Natural killer cell (primary cell): ENCODE data around the gene FUBP3. TPM values are rescaled to one million over a fixed set of nuclear protein-coding genes. Genes with fewer than 3 reads are reported as not detected.

Source experiments
- ATAC-seq, 3 donors: fragments of 150-1000 bp in 2 of 3; fragments of 200-7000 bp in 1 of 3; cut with Tn5 transposase; 1 replicate in 1 of 3; 2 replicates in 2 of 3; pipeline ENCODE4 v1.10.0; 2021; ENCODE audit warnings: mild to moderate bottlenecking in 2 of 3, moderate library complexity in 2 of 3
- DNase-seq, 2 donors: peaks; one replicate each; pipeline versions ENCODE4 v3.0.0 to v3.0.0-alpha.2; 2013 to 2021; ENCODE audit warnings: mixed read lengths in 1 of 2
- H3K27ac ChIP-seq: one replicate; pipeline ENCODE4 v1.5.1; 2013; ENCODE audit warnings: mild to moderate bottlenecking, low read length
- H3K27me3 ChIP-seq: one replicate; pipeline ENCODE4 v1.6.1; 2013; ENCODE audit warnings: low read length; ENCODE audit not compliant: control insufficient read depth, insufficient read depth
- H3K36me3 ChIP-seq: one replicate; pipeline ENCODE4 v1.6.1; 2013; ENCODE audit warnings: low read length; ENCODE audit not compliant: control insufficient read depth, insufficient read depth
- H3K4me1 ChIP-seq: one replicate; pipeline ENCODE4 v1.6.1; 2013; ENCODE audit warnings: low read length; ENCODE audit not compliant: control insufficient read depth, insufficient read depth
- H3K4me3 ChIP-seq: one replicate; pipeline ENCODE4 v1.5.1; 2013; ENCODE audit warnings: low read length
- H3K9me3 ChIP-seq: one replicate; pipeline ENCODE4 v1.6.1; 2013; ENCODE audit warnings: low read length; ENCODE audit not compliant: control insufficient read depth, insufficient read depth
- H3K27ac Mint-ChIP-seq, 2 donors: one replicate each; pipeline ENCODE4 v1.8.0; 2022; ENCODE audit warnings: mild to moderate bottlenecking in 2 of 2, mixed read lengths in 2 of 2, moderate library complexity in 1 of 2
- H3K27me3 Mint-ChIP-seq, 2 donors: one replicate each; pipeline ENCODE4 v1.8.0; 2022; ENCODE audit warnings: low read depth in 2 of 2, mixed read lengths in 2 of 2
- H3K36me3 Mint-ChIP-seq: one replicate; pipeline ENCODE4 v1.8.0; 2022; ENCODE audit warnings: mixed read lengths
- H3K4me1 Mint-ChIP-seq, 2 donors: one replicate each; pipeline ENCODE4 v1.8.0; 2022; ENCODE audit warnings: mixed read lengths in 2 of 2
- H3K4me3 Mint-ChIP-seq: one replicate; pipeline ENCODE4 v1.8.0; 2022; ENCODE audit warnings: mild to moderate bottlenecking, moderate library complexity, mixed read lengths
- H3K9me3 Mint-ChIP-seq, 2 donors: one replicate each; pipeline ENCODE4 v1.8.0; 2022; ENCODE audit warnings: mixed read lengths in 2 of 2
- whole genome bisulfite sequencing: methylation state at CpG from one replicate; pipeline ENCODE4 v1.1.7; 2013; ENCODE audit warnings: missing lambda C conversion rate; ENCODE audit not compliant: insufficient coverage; 5-methylcytosine and 5-hydroxymethylcytosine counted together
- intact Hi-C: fragments of 100-400 bp; cut with micrococcal nuclease; formaldehyde crosslinking; loops from one replicate; pipeline ENCODE4 v1.14.2; 2022
- total RNA-seq, 4 donors: library from RNA; stranded (reverse); fragments of 120-200 nt in 1 of 4; gene quantifications; one replicate each; pipeline versions ENCODE4 v1.2.3 to v1.2.4, GENCODE V29; 2013 to 2022
- TF ChIP-seq, protein P1 (sequence below): fragments of 200-600 bp; IDR thresholded peaks from one replicate; pipeline ENCODE4 v1.8.0; 2022; ENCODE audit warnings: antibody characterized with exemption

Gene FUBP3
- total RNA-seq, 3 donors from 2014 or later (not counting 1 experiment from before 2014, with no cell fraction given): 40.8 to 45.2 (median 41.3) TPM

DNA sequence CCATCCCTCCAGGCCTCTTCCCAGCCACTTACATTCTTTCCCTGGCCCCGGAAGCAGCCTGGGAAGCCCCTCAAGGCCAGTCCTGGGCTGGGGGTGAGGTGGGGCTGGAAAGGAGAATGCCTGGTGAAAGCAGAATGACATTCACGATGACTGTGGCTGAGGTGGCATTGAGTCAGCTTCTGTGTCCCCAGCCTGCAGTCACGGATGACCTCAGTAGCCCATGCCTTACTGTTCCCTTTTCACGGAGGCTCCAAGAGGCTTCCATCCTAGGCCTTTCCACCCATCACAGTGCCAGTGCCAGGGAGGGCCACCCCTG lies 87.7 kb downstream of the FUBP3 start:
- peaks cover 13% of the 10 kb centered on the region for H3K4me1 ChIP-seq
- WGBS: 58% methylated on average over 4 of the region's 4 CpGs
- H3K9me3 Mint-ChIP-seq: no peaks in the 10 kb centered on the region
- ATAC-seq (no peak), DNase-seq (no peak)
- peaks cover 27 to 40% of the 10 kb centered on the region in 2 donors for H3K27me3 Mint-ChIP-seq
- peaks cover 36% of the 10 kb centered on the region for H3K27me3 ChIP-seq
- no peaks in the 10 kb centered on the region for H3K9me3 ChIP-seq
- H3K27ac Mint-ChIP-seq: no peak overlapping the region
- H3K36me3 ChIP-seq: no peaks in the 10 kb centered on the region
- no peak overlapping the region for H3K27ac ChIP-seq
- H3K4me1 Mint-ChIP-seq: peaks cover 6 to 12% of the 10 kb centered on the region in 2 donors
- H3K4me3 Mint-ChIP-seq: no peak overlapping the region
- TF ChIP-seq, protein P1, sequence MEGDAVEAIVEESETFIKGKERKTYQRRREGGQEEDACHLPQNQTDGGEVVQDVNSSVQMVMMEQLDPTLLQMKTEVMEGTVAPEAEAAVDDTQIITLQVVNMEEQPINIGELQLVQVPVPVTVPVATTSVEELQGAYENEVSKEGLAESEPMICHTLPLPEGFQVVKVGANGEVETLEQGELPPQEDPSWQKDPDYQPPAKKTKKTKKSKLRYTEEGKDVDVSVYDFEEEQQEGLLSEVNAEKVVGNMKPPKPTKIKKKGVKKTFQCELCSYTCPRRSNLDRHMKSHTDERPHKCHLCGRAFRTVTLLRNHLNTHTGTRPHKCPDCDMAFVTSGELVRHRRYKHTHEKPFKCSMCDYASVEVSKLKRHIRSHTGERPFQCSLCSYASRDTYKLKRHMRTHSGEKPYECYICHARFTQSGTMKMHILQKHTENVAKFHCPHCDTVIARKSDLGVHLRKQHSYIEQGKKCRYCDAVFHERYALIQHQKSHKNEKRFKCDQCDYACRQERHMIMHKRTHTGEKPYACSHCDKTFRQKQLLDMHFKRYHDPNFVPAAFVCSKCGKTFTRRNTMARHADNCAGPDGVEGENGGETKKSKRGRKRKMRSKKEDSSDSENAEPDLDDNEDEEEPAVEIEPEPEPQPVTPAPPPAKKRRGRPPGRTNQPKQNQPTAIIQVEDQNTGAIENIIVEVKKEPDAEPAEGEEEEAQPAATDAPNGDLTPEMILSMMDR: no peak
- no peak overlapping the region for H3K4me3 ChIP-seq
- H3K36me3 Mint-ChIP-seq: no peaks in the 10 kb centered on the region
- intact Hi-C loops: no loop called here

DNA sequence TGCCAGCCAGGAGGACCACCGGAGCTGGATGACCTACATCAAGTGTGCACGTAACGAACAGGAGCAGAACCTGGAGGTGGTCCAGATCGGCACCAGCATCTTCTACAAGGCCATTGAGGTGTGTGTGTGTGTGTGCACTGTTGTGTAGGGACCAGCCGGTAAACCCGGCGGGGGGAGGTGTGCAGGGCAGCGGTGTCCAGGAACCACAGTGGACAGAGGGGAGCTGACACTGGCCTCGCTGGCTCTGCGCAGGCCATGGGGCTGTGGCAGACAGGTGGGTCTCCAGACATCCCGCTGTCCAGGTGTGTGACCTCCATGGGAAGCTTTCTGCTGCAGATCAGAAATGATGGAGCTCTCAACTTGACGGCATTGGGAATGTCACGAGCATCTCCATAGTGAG lies 88.8 kb downstream of the FUBP3 start:
- intact Hi-C loops: no loop called here
- H3K9me3 Mint-ChIP-seq: no peaks in the 10 kb centered on the region
- no peak for DNase-seq
- H3K36me3 Mint-ChIP-seq: no peaks in the 10 kb centered on the region
- H3K4me1 ChIP-seq: peaks cover 4% of the 10 kb centered on the region
- peaks cover 25% of the 10 kb centered on the region for H3K27me3 ChIP-seq
- H3K4me1 Mint-ChIP-seq: peaks cover 0 to 6% of the 10 kb centered on the region in 2 donors
- TF ChIP-seq, protein P1: no peak
- no peak overlapping the region for H3K27ac Mint-ChIP-seq
- H3K9me3 ChIP-seq: no peaks in the 10 kb centered on the region
- no peak overlapping the region for H3K4me3 ChIP-seq
- H3K27ac ChIP-seq: no peak overlapping the region
- WGBS: 93% methylated on average over 13 of the region's 13 CpGs
- H3K36me3 ChIP-seq: no peaks in the 10 kb centered on the region
- no peak for ATAC-seq
- H3K27me3 Mint-ChIP-seq: peaks cover 18 to 31% of the 10 kb centered on the region in 2 donors
- H3K4me3 Mint-ChIP-seq: no peak overlapping the region

DNA sequence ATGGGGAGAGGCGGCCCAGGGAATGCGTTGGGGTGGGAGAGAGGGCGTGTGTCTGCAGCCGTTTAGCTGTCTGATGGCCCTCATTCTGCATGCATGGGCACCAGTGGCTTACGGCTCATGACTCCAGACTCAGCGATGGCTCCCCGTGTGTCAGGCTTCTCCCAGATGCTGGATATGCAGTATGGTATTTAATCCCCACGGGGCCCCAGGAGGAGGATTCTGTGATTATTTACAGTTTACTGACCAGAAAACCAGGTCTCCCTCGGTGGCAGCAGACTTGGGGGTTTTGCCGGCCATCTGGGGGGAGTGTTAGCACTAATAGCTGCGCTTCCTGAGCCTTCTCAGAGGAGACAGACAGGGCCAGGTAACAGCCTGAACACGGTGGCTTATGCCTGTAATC lies 89.3 kb downstream of the FUBP3 start:
- Histone ChIP-seq H3K27me3 (peaks cover 24% of the 10 kb centered on the region), H3K4me3 (no peak overlapping the region), H3K27ac (no peak overlapping the region), H3K4me1 (peaks cover 3% of the 10 kb centered on the region), H3K9me3 (no peaks in the 10 kb centered on the region), H3K36me3 (no peaks in the 10 kb centered on the region)
- intact Hi-C loops: no loop called here
- Mint-ChIP-seq H3K27me3 (peaks cover 18 to 31% of the 10 kb centered on the region in 2 donors), H3K36me3 (no peaks in the 10 kb centered on the region), H3K4me3 (no peak overlapping the region), H3K9me3 (no peaks in the 10 kb centered on the region), H3K27ac (no peak overlapping the region), H3K4me1 (peaks cover 0 to 6% of the 10 kb centered on the region in 2 donors)
- 76% methylated on average over 12 of the region's 12 CpGs for WGBS
- DNase-seq: no peak
- TF ChIP-seq, protein P1: no peak
- no peak for ATAC-seq

DNA sequence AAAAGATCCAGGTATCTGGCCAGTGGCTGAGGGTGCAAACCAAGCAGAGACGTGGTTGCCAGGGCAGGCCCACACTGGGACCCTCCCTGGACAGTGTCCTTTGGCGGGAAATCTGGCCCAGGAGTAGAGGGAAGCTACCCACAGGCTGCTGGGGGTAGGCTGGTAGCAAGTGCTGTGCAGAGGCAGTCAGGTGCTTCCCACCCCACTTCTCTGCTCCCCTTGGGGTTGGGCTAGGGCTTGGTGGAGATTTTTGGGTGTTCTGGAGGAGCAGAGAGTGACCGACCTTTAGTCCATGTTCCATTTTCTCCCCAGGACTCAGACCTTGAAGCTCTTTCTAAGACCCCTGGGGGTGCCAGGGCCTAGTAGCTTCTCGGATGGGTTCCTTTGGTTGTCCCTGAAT lies 90.6 kb downstream of the FUBP3 start:
- H3K9me3 ChIP-seq: no peaks in the 10 kb centered on the region
- H3K36me3 ChIP-seq: no peaks in the 10 kb centered on the region
- WGBS: 88% methylated on average over 4 of the region's 4 CpGs
- intact Hi-C loops: no loop called here
- no peak overlapping the region for H3K4me3 ChIP-seq
- H3K4me1 ChIP-seq: no peaks in the 10 kb centered on the region
- no peak overlapping the region for H3K4me3 Mint-ChIP-seq
- TF ChIP-seq, protein P1: no peak
- H3K27ac ChIP-seq: no peak overlapping the region
- H3K27me3 Mint-ChIP-seq: peaks cover 18 to 30% of the 10 kb centered on the region in 2 donors
- peaks cover 18% of the 10 kb centered on the region for H3K27me3 ChIP-seq
- DNase-seq (no peak), ATAC-seq (no peak)
- no peaks in the 10 kb centered on the region for H3K9me3 Mint-ChIP-seq
- H3K27ac Mint-ChIP-seq: no peak overlapping the region
- H3K36me3 Mint-ChIP-seq: no peaks in the 10 kb centered on the region
- peaks cover 0 to 6% of the 10 kb centered on the region in 2 donors for H3K4me1 Mint-ChIP-seq
